HCT116 (cell line): ENCODE measurements around the gene IRAK2.
A peak's percentile ranks its signal among the peaks of the same experiment; 100 is the strongest.

Source experiments
- CBX3 ChIP-seq: IDR thresholded peaks from 2 replicates; pipeline ENCODE4 v1.6.1; 2012; ENCODE audit warnings: low read depth
- CEBPB ChIP-seq: IDR thresholded peaks from 2 replicates; pipeline ENCODE4 v1.6.1; 2012; ENCODE audit warnings: low read depth
- CTCF ChIP-seq, 3 experiments: fragments of 200-600 bp in 1 of 3; sonication (generic) in 1 of 3; IDR thresholded peaks in 2 of 3; conservative IDR thresholded peaks in 1 of 3; 2 replicates each; pipeline ENCODE4 v1.5.1; 2012 to 2017; ENCODE audit warnings: low read depth in 2 of 3, low read length in 2 of 3, antibody characterized with exemption in 1 of 3, borderline replicate concordance in 1 of 3, control low read depth in 1 of 3, mild to moderate bottlenecking in 1 of 3, mixed read lengths in 1 of 3, mixed run types in 1 of 3, moderate library complexity in 1 of 3; ENCODE audit not compliant: insufficient read depth in 1 of 3
- SP1 ChIP-seq: IDR thresholded peaks from 2 replicates; pipeline ENCODE4 v1.6.1; 2012; ENCODE audit warnings: low read depth

DNA sequence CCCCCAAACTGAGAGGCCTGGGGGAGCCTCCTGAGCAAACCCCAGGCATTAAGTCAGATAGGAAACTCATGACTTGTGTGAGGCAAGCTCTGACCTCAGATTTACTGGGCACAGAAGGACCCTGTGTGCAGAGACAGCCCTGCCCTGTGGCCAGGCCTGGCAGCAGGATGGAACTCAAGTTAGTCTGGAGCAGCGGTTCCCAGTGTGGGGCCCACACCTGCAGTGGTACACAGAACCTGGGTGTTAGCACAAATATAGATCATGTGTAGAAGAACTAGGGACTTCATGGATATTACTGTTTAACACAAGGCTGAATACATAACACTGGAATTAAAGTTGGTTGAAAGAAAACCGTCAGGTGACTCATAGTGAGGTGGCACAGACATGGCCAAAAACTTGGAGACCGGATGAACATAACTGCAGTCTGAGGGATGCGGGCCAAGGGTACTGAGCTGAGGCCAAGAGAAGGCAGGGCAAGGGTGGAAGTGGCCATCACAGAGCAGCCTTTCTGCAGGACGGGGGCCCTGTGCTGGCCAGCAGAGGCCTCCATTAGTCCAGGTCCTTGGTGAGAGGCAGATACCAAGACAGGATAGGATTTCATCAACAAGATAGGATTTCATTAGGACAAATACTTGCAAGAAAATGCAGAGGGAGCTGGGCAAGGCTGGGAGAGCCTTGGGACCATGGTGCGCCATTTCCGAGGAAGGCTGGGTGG, 40.9 kb downstream of the IRAK2 start:
- TF ChIP-seq CTCF (IDR thresholded peaks at IDR 0.05 in 2 of 3, conservative IDR thresholded peaks at IDR 0.05 in 1 of 3; ENCODE audit: borderline replicate concordance in 1 of 3, insufficient read depth in 1 of 3, low read depth in 2 of 3, low read length in 2 of 3) (no peak), CEBPB (no peak; the same call in 1 of the 2 replicates), CBX3 (peak; percentile 93), SP1 (peak; percentile 92)
